K562 treated with DMSO at 1 percent for 4 hours (cell line): Measurements from ENCODE around the gene SPAG17. TPM values are rescaled to one million over a fixed set of nuclear protein-coding genes. Genes with fewer than 3 reads are reported as not detected.

Experiments
- total RNA-seq: library from RNA; unstranded; fragments of 300-600 nt; gene quantifications from 2 replicates; pipeline ENCODE4 v1.2.3, GENCODE V29; 2022; ENCODE audit not compliant: insufficient read depth

The SPAG17 gene
- total RNA-seq: 1.1 and 1.4 TPM in 2 replicates

GRCh38 chr1:118185084-118185832 lies at the start of gene SPAG17:
Gene SPAG17 (minus strand): TSS chr1:118185228. CDS start chr1:118185157, 71 bp downstream.

GRCh38 chr1:117929343-117930172 lies 255.5 kb downstream of the SPAG17 start, which contains the start of the genes GDAP2 and WDR3:
Gene GDAP2 (minus strand): TSS chr1:117929621. CDS start chr1:117920357, 9,264 bp downstream.
Gene WDR3 (plus strand): TSS chr1:117929739. CDS start chr1:117933320, 3,581 bp downstream.

